NB4 (cell line): ENCODE data around the gene DGKI.
A peak's percentile ranks its signal among the peaks of the same experiment; 100 is the strongest.

ENCODE experiments used
- DNase-seq: peaks from one replicate; pipeline ENCODE4 v3.0.0; 2010; ENCODE audit warnings: low read depth
- H3K4me3 ChIP-seq: one replicate; pipeline ENCODE4 v1.5.1; 2011; ENCODE audit warnings: mild to moderate bottlenecking, low read depth, low read length, moderate library complexity
- MYC ChIP-seq: IDR thresholded peaks from 2 replicates; pipeline ENCODE4 v1.6.1; 2011; ENCODE audit warnings: low read depth, low read length
- POLR2A ChIP-seq: IDR thresholded peaks from 2 replicates; pipeline ENCODE4 v1.6.1; 2011; ENCODE audit warnings: mild to moderate bottlenecking; ENCODE audit not compliant: insufficient read length; ENCODE audit errors: extremely low read depth
- TF ChIP-seq, protein P1 (sequence below): IDR thresholded peaks from 2 replicates; pipeline ENCODE4 v1.6.1; 2011; ENCODE audit warnings: low read depth, low read length
- TF ChIP-seq, protein P2 (sequence below): IDR thresholded peaks from one replicate; pipeline ENCODE4 v1.5.1; 2012; ENCODE audit warnings: low read depth, low read length

The DGKI gene

DNA sequence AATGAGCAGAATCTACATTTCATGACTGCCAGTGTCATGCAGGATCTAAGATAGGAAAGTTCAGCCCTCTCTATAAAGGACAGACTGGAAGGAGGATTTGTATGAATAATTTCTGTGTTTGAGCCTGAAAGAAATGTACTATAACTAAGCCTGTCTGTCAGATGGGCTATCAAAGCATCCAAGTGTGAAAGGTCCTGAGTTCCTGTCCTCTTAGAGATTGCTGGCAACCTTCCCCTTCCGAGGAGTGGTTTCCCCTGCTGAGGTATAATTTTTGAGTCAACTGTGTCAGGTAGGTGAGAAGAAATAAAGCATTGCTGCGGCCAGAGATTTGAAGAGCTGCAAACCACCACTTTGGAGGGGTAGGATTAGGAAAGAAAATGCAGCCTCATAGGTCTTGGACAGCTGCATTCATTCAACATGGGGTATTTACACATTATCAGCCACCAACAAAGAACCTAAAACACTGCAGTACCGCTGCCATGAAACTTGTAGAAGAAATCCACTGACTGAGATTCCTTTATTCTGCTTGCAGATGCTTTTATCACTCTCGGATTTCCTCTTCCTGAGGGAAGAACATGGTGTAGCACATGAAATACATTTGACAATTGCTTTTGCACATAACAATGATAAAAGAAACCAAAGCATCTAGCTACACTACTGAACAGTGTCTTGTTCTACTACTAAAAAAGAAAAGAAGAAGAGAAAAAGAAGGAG is 189.1 kb downstream of the DGKI start:
- H3K4me3 ChIP-seq, result no peak overlapping the region
- TF ChIP-seq, protein P1, sequence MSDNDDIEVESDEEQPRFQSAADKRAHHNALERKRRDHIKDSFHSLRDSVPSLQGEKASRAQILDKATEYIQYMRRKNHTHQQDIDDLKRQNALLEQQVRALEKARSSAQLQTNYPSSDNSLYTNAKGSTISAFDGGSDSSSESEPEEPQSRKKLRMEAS, result no peak
- TF ChIP-seq MYC, result no peak
- TF ChIP-seq POLR2A, result no peak
- TF ChIP-seq, protein P2, sequence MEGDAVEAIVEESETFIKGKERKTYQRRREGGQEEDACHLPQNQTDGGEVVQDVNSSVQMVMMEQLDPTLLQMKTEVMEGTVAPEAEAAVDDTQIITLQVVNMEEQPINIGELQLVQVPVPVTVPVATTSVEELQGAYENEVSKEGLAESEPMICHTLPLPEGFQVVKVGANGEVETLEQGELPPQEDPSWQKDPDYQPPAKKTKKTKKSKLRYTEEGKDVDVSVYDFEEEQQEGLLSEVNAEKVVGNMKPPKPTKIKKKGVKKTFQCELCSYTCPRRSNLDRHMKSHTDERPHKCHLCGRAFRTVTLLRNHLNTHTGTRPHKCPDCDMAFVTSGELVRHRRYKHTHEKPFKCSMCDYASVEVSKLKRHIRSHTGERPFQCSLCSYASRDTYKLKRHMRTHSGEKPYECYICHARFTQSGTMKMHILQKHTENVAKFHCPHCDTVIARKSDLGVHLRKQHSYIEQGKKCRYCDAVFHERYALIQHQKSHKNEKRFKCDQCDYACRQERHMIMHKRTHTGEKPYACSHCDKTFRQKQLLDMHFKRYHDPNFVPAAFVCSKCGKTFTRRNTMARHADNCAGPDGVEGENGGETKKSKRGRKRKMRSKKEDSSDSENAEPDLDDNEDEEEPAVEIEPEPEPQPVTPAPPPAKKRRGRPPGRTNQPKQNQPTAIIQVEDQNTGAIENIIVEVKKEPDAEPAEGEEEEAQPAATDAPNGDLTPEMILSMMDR, result no peak
- no peak for DNase-seq

DNA sequence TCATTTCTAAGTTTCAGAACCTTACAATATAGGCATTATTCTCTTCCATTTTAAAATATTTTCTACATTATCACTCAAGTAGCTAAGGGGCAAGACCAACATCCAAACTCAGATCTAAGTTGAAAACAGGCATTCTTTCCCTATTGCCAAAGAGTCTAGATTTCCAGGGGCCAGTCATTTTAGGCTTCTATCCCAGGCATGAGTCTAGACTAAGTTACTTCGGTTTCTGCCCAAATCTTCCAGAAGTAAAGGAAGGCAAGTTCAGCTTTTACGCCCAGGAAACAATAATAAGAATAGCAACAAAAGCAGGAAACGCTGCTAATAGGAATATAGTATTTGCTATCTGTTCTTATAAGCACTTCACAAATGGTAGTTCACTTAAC is 189.9 kb downstream of the DGKI start:
- H3K4me3 ChIP-seq, result no peak overlapping the region
- DNase-seq, result no peak
- TF ChIP-seq, protein P2, result no peak
- no peak for TF ChIP-seq POLR2A
- TF ChIP-seq, protein P1, result no peak

DNA sequence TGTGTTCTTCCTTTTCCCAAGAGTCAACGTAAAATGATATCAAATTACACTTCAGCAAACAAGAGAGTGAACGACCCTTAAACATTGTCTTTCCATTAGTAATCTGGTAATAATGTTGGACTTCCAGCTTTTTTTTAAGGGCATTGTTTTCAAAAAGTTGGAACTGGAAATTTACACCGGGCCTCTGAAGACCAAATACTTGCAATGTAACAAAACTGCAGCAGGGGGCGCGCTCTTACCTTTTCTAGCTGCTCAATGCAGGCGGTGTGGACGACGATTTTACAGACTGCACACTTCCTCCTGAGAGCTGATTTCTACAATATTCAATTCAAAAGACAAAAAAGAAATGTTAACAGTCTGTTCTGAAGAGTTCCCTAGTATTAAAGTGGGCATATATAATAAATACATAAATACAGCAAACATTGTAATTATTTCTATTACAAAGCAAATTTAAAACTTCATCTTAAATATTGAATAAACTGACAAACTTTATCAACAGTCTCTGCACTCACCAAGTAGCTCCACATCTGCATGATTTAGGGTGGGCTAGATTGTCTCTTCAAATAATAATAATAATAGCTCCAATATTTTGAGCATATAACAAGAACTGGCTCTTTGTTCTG is 190.4 kb downstream of the DGKI start:
- TF ChIP-seq, protein P1, result no peak
- TF ChIP-seq, protein P2, result peak; percentile 85
- no peak for TF ChIP-seq POLR2A
- TF ChIP-seq MYC, result peak; percentile 39; the same call in 1 of the 2 replicates
- H3K4me3 ChIP-seq, result no peak overlapping the region
- peak; percentile 85 for DNase-seq

DNA sequence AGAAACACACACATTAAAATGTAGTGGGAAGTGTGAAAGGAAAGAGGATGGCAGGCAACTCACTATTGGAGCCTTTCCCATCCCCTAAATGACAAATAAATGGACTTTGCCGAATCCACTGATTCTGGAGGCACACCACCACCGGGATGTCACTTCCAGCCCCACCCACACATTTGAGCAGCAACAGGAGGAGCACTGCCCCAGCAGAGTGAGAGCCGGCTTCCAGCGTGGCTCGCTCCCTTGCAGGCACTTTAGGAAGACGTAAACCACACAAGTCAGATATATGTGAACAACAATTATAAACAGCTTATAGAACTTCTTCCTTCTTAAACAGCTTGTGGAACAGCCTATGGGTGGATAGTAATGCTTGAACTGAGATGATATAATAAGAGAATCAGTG is 191.0 kb downstream of the DGKI start:
- no peak overlapping the region for H3K4me3 ChIP-seq
- no peak for TF ChIP-seq POLR2A
- TF ChIP-seq, protein P1, result no peak
- no peak for TF ChIP-seq MYC
- DNase-seq, result no peak

DNA sequence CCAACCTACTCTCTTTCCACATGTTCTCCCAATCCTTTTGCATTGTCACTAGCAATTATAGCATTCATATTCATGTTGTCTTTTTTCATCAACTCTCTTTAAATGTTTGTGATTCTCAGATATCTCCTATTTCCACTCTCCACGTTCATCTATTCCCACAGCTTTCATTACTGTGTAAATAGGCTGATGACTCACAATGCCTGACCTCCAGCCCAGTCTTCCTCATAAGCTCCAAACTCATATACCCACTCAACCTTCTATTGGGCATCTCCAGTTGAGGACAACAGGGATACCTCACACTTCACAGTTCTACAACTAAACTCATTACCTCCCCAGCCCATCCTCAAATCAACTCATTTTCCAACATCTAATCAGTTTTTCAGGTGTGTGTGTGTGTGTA is 194.1 kb downstream of the DGKI start:
- TF ChIP-seq, protein P2, result no peak
- TF ChIP-seq POLR2A (no peak), MYC (no peak)
- TF ChIP-seq, protein P1, result no peak

DNA sequence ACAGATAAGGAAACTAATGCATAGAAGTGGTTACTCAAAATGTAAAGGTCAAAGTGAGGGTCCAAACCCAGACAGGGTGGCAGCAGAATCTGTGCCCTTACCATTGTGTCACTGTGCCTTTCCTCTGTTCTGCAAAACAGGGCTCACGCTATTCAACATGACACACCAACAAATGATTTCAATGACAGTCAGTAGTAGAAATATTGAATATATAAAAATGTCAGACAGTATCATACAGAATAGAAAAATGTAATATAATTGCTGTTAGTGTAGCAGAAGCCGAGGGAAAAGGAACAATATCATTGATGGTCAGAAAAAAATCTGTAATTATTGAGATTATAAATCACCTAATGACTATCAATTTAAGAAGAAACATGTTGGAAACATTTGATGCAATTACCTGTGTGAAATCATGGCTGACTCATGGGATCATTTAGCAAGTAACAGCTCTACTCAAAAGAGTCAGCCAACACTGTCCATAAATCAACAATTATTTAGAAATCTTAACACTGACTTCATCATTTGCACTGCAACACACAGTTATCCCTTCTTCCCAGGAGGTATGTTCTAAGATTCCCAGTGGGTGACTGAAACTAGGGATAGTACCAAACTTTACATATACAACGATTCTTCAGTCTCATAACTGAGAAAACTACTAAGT is 198.7 kb downstream of the DGKI start:
- H3K4me3 ChIP-seq, result no peak overlapping the region
- DNase-seq, result no peak
- TF ChIP-seq POLR2A (no peak), MYC (no peak)
- TF ChIP-seq, protein P2, result no peak
- TF ChIP-seq, protein P1, result no peak

More for the DNA sequence above, 194.1 kb downstream of the DGKI start:
- no peak for DNase-seq
- no peak overlapping the region for H3K4me3 ChIP-seq
